Testis (tissue), 3 donors: ENCODE measurements around the gene LRTM2. TPM values are rescaled to one million over a fixed set of nuclear protein-coding genes. Genes with fewer than 3 reads are reported as not detected.

Source experiments
- DNase-seq: peaks from one replicate; pipeline ENCODE4 v3.0.0-alpha.2; 2019
- H3K27ac ChIP-seq, 2 donors: fragments of 200-600 bp; sonication (generic); one replicate each; pipeline ENCODE4 v1.5.1; 2019
- H3K27me3 ChIP-seq: fragments of 200-600 bp; sonication (generic); one replicate; pipeline ENCODE4 v1.5.1; 2019
- H3K36me3 ChIP-seq: fragments of 200-600 bp; sonication (generic); one replicate; pipeline ENCODE4 v1.5.1; 2017; ENCODE audit warnings: low read depth; ENCODE audit errors: missing control alignments
- H3K4me1 ChIP-seq: fragments of 200-600 bp; sonication (generic); one replicate; pipeline ENCODE4 v1.5.1; 2019
- H3K4me3 ChIP-seq, 2 donors: fragments of 200-600 bp; sonication (generic); one replicate each; pipeline ENCODE4 v1.5.1; 2017 to 2019
- H3K9me3 ChIP-seq: fragments of 200-600 bp; sonication (generic); one replicate; pipeline ENCODE4 v1.5.1; 2017
- POLR2A ChIP-seq: fragments of 450-650 bp; IDR thresholded peaks from one replicate; pipeline ENCODE4 v1.6.1; 2017; ENCODE audit warnings: antibody characterized with exemption, mild to moderate bottlenecking, moderate library complexity
- WGBS, 2 donors: methylation state at CpG; one replicate each; pipeline ENCODE4 v1.1.5; 2018; 5-methylcytosine and 5-hydroxymethylcytosine counted together
- intact Hi-C: fragments of 100-400 bp; cut with DNase I; formaldehyde crosslinking; loops from one replicate; pipeline ENCODE4 v1.15.1; 2023; ENCODE audit warnings: low total_unique reads
- polyA plus RNA-seq: library from polyadenylated mRNA; stranded (reverse); fragments of 350-450 nt; fragmentation: Illumina TruSeq; extraction: RNeasy Lipid Tissue Mini Kit (QIAGEN cat#74804); gene quantifications from one replicate; pipeline ENCODE4 v1.2.3, GENCODE V29; 2014; ENCODE audit warnings: low read depth, low replicate concordance; ENCODE audit not compliant: insufficient read depth
- total RNA-seq, 2 donors: library from RNA; depleted of rRNA; stranded (reverse); fragments of >200 nt; gene quantifications; one replicate each; pipeline ENCODE4 v1.2.3, GENCODE V29; 2016
- TF ChIP-seq, protein P1 (sequence below), 3 experiments: fragments of 450-650 bp in 2 of 3; fragments of 200-600 bp in 1 of 3; sonication (generic) in 1 of 3; IDR thresholded peaks; one replicate each; pipeline ENCODE4 v1.5.1; 2016 to 2019; ENCODE audit warnings: antibody characterized with exemption in 3 of 3, mild to moderate bottlenecking in 2 of 3, moderate library complexity in 1 of 3

The LRTM2 gene
- total and polyA plus RNA-seq, 3 donors from 2014 or later = 0.39 to 0.96 (median 0.43) TPM

DNA sequence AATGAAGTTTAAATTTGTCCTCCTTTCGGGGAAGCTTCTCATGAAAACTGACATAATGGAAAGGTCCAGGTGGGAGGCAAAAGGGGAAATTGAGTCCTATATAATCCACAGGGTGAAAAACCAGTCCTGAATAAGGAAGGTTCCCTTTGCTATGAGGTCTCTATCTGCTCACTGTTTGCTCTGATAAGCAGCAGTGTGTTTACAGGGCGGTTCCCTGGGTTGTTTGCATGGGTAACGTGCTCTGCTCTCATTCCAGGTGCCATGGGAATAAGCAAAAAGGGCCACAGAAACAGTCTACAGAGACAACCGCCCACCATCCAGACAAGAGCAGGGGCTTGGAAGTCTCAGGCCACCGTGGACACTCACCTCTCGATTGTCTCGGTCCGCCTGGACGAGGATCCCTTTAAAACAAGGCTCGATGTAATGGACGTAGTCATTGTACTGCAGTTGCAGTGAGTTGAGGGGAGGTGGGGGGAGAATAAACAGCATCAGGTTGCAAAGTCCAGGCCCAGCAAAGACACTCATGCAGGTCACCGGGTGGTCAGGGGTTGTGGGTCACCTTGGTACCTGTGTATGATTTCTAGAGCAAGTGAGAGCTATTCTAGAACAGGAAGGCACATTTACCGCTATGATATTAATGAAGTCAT is 65.4 kb downstream of the LRTM2 start:
- Histone ChIP-seq H3K27me3 (no peaks in the 10 kb centered on the region), H3K36me3 (no peaks in the 10 kb centered on the region), H3K4me1 (no peaks in the 10 kb centered on the region), H3K9me3 (no peaks in the 10 kb centered on the region), H3K4me3 (no peak overlapping the region), H3K27ac (no peak overlapping the region)
- no peak for DNase-seq
- WGBS, 2 donors = 77 to 93% methylated on average over 13 of the region's 13 CpGs
- intact Hi-C loops = no loop called here
- TF ChIP-seq, protein P1, sequence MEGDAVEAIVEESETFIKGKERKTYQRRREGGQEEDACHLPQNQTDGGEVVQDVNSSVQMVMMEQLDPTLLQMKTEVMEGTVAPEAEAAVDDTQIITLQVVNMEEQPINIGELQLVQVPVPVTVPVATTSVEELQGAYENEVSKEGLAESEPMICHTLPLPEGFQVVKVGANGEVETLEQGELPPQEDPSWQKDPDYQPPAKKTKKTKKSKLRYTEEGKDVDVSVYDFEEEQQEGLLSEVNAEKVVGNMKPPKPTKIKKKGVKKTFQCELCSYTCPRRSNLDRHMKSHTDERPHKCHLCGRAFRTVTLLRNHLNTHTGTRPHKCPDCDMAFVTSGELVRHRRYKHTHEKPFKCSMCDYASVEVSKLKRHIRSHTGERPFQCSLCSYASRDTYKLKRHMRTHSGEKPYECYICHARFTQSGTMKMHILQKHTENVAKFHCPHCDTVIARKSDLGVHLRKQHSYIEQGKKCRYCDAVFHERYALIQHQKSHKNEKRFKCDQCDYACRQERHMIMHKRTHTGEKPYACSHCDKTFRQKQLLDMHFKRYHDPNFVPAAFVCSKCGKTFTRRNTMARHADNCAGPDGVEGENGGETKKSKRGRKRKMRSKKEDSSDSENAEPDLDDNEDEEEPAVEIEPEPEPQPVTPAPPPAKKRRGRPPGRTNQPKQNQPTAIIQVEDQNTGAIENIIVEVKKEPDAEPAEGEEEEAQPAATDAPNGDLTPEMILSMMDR (IDR thresholded peaks at IDR 0.05) = no peak
- no peak for TF ChIP-seq POLR2A

Other genes starting within 250 kb of the LRTM2 start
- gene FBXL14, start 226.0 kb upstream of the LRTM2 start, total RNA-seq = 10 to 100 TPM; 39.5 to 45.8 TPM
- 50.2 TPM for gene FBXL14, start 226.0 kb upstream of the LRTM2 start, polyA plus RNA-seq
- 1 to 10 TPM; 4.6 to 5.8 TPM for gene WNT5B, start 191.3 kb upstream of the LRTM2 start, total RNA-seq
- gene WNT5B, start 191.3 kb upstream of the LRTM2 start, polyA plus RNA-seq = 4.9 TPM
- gene ADIPOR2, start 129.5 kb upstream of the LRTM2 start, total RNA-seq = 10 to 100 TPM; 70.6 to 78.3 TPM
- gene ADIPOR2, start 129.5 kb upstream of the LRTM2 start, polyA plus RNA-seq = 75.1 TPM
- 10 to 100 TPM; 15.8 to 18.3 TPM for gene CACNA2D4, start 98.1 kb downstream of the LRTM2 start, total RNA-seq
- 10.8 TPM for gene CACNA2D4, start 98.1 kb downstream of the LRTM2 start, polyA plus RNA-seq
- 10 to 100 TPM; 36.6 to 40.0 TPM for gene DCP1B, start 183.9 kb downstream of the LRTM2 start, total RNA-seq
- 56.1 TPM for gene DCP1B, start 183.9 kb downstream of the LRTM2 start, polyA plus RNA-seq
- 10 to 100 TPM; 20.3 to 36.8 TPM for gene CACNA1C, start 232.4 kb downstream of the LRTM2 start, total RNA-seq
- 32.0 TPM for gene CACNA1C, start 232.4 kb downstream of the LRTM2 start, polyA plus RNA-seq